ENCODE results near the gene AUTS2. TPM values are rescaled to one million over a fixed set of nuclear protein-coding genes. Genes with fewer than 3 reads are reported as not detected.

The AUTS2 gene
- total and polyA plus RNA-seq, 2 experiments from 2014 or later: 32.0 to 91.0 TPM

- H3K4me1 ChIP-seq (ENCODE audit: insufficient read depth): peaks cover 20% of the 10 kb centered on the region
- H3K36me3 Mint-ChIP-seq (ENCODE audit: low read depth): no peaks in the 10 kb centered on the region
- no peak overlapping the region for H3K4me3 Mint-ChIP-seq
- H3K9me3 Mint-ChIP-seq: peaks cover 2% of the 10 kb centered on the region; the same call in 2 of the 3 replicates
- no peak for ATAC-seq
- H3K27me3 ChIP-seq (ENCODE audit: insufficient read depth): peaks cover 99% of the 10 kb centered on the region
- H3K9me2 ChIP-seq (ENCODE audit: insufficient read depth): no peaks in the 10 kb centered on the region
- H3K4me1 Mint-ChIP-seq: peaks cover 27% of the 10 kb centered on the region
- H3K27ac ChIP-seq (ENCODE audit: low read depth): no peak overlapping the region
- no peak overlapping the region for H3K4me3 ChIP-seq
- peaks cover 3% of the 10 kb centered on the region for H3K27me3 Mint-ChIP-seq (ENCODE audit: insufficient read depth, low read depth, poor library complexity)
- DNase-seq (ENCODE audit: low spot score): peak; percentile 21
- no peak for TF ChIP-seq ETS1 (IDR thresholded peaks at IDR 0.05)
- no peaks in the 10 kb centered on the region for H3F3A ChIP-seq (replicated peaks; ENCODE audit: low read depth)
- peaks cover 49% of the 10 kb centered on the region for H3K79me2 ChIP-seq (replicated peaks; ENCODE audit: insufficient read depth)
- peaks cover 79% of the 10 kb centered on the region for H4K20me1 ChIP-seq (replicated peaks; ENCODE audit: insufficient read depth)
- H3K36me3 ChIP-seq (ENCODE audit: insufficient read depth): no peaks in the 10 kb centered on the region
- H3K4me2 ChIP-seq: no peak overlapping the region
- no peak overlapping the region for H3K27ac Mint-ChIP-seq
- no peak overlapping the region for H2AFZ ChIP-seq
Observed at GRCh38 chr7:69605070-69605469, 6.8 kb downstream of the AUTS2 start.

- Histone ChIP-seq H3K27ac (ENCODE audit: low read depth) (no peak overlapping the region), H3K4me3 (no peak overlapping the region), H3K36me3 (ENCODE audit: insufficient read depth) (no peaks in the 10 kb centered on the region), H3K27me3 (ENCODE audit: insufficient read depth) (peaks cover 99% of the 10 kb centered on the region), H4K20me1 (replicated peaks; ENCODE audit: insufficient read depth) (peaks cover 83% of the 10 kb centered on the region), H2AFZ (no peak overlapping the region), H3K9me2 (ENCODE audit: insufficient read depth) (no peaks in the 10 kb centered on the region), H3K4me1 (ENCODE audit: insufficient read depth) (peaks cover 24% of the 10 kb centered on the region), H3K4me2 (no peak overlapping the region), H3F3A (replicated peaks; ENCODE audit: low read depth) (no peaks in the 10 kb centered on the region), H3K79me2 (replicated peaks; ENCODE audit: insufficient read depth) (peaks cover 49% of the 10 kb centered on the region)
- no peaks in the 10 kb centered on the region for H3K36me3 Mint-ChIP-seq (ENCODE audit: low read depth)
- H3K4me1 Mint-ChIP-seq: peaks cover 29% of the 10 kb centered on the region
- no peaks in the 10 kb centered on the region for H3K27me3 Mint-ChIP-seq (ENCODE audit: insufficient read depth, low read depth, poor library complexity)
- DNase-seq (ENCODE audit: low spot score) (no peak), ATAC-seq (no peak)
- H3K4me3 Mint-ChIP-seq: no peak overlapping the region
- H3K27ac Mint-ChIP-seq: no peak overlapping the region
- TF ChIP-seq EZH2phosphoT487 (IDR thresholded peaks at IDR 0.05; ENCODE audit: unreplicated experiment) (no peak), NANOG (IDR thresholded peaks at IDR 0.05; ENCODE audit: borderline replicate concordance) (no peak), JUNB (IDR thresholded peaks at IDR 0.05; ENCODE audit: unreplicated experiment) (no peak), POLR2AphosphoS5 (IDR thresholded peaks at IDR 0.05; ENCODE audit: low read depth) (no peak), CTCF (conservative IDR thresholded peaks at IDR 0.05; ENCODE audit: low read depth in 2 of 2) (no peak), ETS1 (IDR thresholded peaks at IDR 0.05) (no peak), ZNF114 (CRISPR knock-in tag; IDR thresholded peaks at IDR 0.05) (no peak), STAT1 (IDR thresholded peaks at IDR 0.05; ENCODE audit: unreplicated experiment) (no peak), CREB1 (CRISPR knock-in tag; IDR thresholded peaks at IDR 0.05; ENCODE audit: low read depth) (no peak)
- H3K9me3 Mint-ChIP-seq: no peaks in the 10 kb centered on the region; the same call in 2 of the 3 replicates
Observed at GRCh38 chr7:69605546-69605945, 7.3 kb downstream of the AUTS2 start.

All from GM23338 (cell line).